CMK (cell line): ENCODE measurements around the gene SLC7A10.
A peak's percentile ranks its signal among the peaks of the same experiment; 100 is the strongest.

Experiments used
- DNase-seq: peaks from one replicate; pipeline ENCODE4 v3.0.0-alpha.2; 2010; ENCODE audit warnings: low read depth

SLC7A10 gene

DNA sequence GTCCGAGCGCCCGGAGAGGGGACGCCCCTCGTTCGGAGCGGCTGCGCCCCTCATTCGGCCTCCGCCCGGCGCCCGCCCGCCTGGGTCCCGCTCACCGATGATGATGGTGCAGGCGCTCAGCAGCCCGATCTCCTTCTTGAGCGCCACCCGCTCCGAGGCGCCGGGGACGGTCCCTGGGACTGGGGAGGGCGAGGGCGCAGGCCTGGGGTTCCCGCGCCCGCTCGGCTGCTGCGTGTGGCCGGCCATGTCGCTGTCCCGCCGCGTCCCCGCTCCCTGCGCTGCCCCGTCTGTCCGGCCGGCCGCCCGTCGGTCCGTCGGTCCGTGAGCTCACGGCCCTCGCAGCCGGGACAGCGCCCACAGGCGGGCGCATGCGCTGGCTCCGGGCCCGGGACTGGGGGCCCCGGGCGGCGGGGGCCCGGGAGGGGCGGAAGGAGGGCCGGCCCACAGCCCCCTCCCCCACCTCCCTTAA lies at the start of gene SLC7A10:
TSS of gene SLC7A10 (minus strand) at position 393 of the 469 bp plus-strand sequence. CDS start at position 246, 147 bp downstream.
- DNase-seq = no peak

DNA sequence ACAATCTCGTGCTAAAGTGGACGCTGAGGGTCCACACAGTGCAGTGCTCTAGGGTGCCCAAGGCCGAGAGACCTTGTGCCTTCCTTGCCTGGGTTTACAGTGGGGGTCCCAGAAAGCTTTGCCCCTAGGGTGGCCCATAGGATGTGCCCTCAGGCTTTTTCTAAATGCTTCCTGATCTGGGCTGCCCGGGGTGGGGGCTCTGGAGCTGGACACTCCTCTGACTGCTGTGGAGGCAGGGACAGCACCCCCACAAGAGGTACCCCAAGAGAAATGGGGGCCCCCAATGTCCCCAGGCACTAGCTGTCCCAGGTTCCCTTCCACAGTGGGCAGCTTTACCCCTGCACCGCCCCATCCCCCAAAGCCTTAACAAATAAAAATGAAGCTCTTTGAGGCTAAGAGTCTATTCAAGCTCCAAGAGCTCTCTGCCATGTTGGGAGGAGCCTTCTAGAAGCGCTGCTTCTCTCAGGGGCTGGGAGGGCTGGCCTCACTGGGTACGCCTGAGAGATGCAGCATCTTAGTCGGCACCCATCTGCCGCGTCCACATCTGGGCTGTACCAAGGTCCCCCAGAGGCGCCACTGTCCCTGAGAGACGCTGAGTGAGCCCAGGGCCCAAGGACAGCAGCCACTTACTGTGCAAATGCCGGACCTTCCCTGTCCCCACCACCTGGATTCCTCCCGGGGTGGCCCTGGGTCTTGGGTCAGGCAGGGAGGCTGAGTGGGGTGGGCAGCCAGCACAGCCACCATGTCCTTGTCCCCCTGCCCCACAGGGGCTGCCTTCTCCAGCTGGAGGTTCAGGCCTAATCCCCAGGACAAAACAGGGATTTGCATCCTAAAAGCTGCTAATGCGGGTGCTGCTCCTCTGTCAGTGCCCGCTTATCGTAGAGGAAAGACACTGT lies 49.3 kb upstream of the SLC7A10 start:
- no peak for DNase-seq

DNA sequence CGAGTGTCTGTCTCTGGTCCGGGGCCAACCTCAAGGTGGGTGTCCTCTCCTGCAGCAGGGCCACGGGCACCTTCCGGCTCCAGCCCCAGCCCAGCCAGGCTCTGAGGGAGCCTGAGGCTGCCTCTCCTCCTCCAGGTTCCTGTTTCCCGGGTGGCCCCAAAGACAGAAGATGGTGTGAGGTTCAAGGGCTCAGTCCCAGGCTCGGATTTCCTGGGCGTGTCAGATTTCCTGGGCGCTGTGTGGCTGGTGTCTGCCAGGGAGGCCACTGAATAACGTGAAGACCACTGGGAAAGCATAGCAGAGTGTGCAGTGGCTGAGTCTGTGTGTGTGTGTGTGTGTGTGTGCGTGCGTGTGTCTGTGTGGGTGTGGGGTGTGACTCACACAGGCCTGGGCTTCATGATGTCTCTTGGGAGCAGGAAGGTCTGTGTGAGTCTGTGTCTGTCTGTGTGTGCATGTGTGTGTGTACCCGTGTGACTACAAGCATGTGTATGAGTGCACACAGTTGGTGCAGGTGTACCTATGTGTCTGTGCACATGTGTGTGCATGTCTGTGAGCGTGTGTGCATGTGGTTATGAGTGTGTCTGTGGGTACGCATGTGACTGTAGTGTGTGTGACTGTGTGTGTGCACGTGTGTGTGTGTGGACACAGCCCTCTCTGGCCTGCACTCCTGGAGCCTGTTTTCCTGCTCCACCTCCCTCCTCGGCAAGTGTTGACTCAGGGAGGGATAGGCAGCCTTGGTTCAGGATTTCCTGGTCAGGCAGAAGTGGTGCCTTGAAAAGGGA lies 48.4 kb upstream of the SLC7A10 start:
- no peak for DNase-seq

- DNase-seq = no peak
Observed at GRCh38 chr19:33273065-33273736, 47.6 kb upstream of the SLC7A10 start.

- no peak for DNase-seq
Observed at GRCh38 chr19:33271246-33272021, 45.8 kb upstream of the SLC7A10 start.

DNA sequence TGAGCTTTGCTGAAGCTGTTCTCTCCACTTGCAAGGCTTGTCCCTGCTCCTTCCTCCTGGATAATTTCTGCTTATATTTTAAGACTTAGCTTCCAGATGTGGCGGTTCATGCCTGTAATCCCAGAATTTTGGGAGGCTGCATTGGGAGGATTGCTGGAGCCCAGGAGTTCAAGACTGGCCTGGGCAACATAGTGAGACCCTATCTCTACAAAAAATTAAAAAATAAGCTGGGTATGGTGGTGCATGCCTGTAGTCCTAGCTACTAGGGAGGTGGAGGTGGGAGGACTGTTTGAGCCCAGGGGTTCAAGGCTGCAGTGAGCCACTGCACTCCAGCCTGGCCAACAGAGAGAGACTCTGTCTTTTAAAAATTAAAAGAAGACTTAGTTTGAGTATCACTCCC lies 45.1 kb upstream of the SLC7A10 start:
- DNase-seq = no peak

GRCh38 chr19:33269016-33269415 lies 43.4 kb upstream of the SLC7A10 start:
- DNase-seq = no peak

- no peak for DNase-seq
Observed at GRCh38 chr19:33268162-33268991, 42.7 kb upstream of the SLC7A10 start.

GRCh38 chr19:33267706-33268105 lies 42.1 kb upstream of the SLC7A10 start:
- DNase-seq = no peak

- DNase-seq = no peak
Observed at GRCh38 chr19:33266974-33267484, 41.4 kb upstream of the SLC7A10 start.

DNA sequence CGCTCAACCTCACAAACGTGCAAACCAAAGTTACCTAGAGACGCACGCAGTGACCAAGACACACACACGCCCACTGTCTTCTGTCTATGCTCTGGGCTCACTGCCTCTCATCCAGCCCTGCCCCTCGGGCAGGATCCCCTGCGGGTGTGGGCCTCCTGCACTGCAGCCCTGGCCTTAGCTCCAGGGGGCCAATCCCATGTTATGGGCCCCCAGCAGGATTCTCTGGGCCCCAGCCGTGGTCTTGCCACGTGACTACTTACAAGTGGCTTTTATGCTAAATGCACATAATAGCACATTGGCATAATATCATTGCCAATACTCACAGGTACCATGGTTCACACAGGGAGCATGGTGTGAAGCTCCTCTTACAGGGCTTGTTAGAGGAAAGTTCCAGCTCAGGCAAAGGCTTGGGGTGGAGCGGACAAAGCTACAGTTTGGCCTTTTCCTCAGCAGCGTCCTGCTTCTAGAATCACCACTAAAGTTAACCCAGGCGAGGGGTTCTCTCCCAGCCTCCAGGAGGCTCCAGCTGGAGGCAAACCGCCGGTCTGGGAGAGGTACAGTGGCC lies 39.3 kb upstream of the SLC7A10 start:
- DNase-seq = no peak

- DNase-seq = peak; percentile 75
Observed at GRCh38 chr19:33263325-33264023, 37.8 kb upstream of the SLC7A10 start.

GRCh38 chr19:33261511-33262189 lies 36.0 kb upstream of the SLC7A10 start:
- no peak for DNase-seq

DNA sequence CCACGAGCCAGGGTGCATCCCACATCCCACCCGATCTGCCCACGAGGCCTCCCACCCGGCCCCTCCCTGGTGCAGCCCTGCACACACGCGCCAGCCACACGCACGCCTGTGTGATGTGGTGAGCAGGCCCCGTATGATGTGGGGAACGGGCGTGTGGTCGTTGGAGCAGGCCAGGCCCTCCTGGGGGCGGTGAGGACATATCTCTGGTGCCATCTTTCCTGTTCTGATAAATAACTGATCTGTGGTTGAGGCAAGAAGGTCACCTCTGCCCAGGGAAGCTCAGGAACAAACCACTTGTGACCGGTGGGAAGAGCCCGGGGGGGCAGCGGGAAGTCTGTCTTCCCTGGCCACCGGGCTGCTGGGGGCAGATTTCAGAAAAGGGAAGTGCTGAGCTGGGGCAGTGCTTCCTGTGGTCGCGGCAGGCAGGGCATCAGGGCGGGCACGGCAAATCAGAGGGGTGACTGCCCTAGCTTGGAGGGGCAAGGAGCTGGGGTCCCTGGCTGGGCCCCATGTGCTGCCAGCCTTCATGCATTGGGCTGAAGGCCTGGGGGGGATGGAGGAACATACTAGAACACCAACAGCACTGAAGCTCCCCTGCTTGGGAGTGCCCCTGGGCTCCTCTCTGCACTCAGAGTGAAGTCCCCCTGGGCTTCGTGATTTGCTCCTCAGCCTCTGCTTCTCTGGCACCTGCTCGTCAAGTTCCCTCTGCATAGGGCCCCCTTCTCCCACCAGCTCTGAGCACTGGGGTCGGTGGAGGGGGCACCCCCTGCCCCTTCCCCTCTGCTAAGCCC lies 35.2 kb upstream of the SLC7A10 start:
- DNase-seq = peak; percentile 92

GRCh38 chr19:33259539-33259938 lies 33.9 kb upstream of the SLC7A10 start:
- DNase-seq = no peak

DNA sequence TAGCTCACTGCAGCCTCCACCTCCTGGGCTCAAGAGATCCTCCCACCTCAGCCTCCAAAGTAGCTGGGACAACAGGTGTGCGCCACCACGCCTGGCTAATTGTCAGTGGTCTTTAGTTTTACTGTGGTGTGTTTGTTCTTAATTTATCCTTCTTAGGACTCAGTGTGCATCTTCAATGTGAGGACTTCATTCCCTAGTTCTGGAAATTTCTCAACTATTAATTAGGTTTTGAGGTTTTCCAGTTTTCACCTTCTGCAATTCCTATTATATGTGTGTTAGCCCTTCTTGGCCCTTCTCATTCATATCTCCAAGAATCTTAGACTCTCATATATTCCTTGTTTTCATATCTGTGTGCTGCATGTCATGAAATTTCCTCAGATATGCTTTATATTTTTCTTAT lies 32.2 kb upstream of the SLC7A10 start:
- DNase-seq = no peak

DNA sequence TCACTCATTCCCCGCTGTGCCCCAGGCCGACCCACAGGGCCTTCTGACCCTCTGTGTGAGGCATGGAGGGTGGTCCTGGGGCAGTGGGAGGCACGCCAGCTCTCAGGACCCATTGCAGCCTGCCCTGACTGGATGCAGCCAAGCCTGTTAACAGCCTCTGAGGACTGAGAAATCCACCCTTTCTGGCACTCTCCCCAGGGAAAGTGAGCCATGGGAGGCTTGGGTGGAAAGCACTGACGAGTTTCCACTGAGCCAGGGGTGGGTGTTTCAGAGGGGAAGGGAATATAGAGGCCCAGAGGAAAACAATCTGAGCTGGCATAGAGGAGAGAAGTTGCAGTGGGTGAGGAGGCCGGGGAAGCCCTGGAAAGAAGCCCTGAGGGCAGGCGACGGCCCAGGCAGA lies 30.6 kb upstream of the SLC7A10 start:
- no peak for DNase-seq

- DNase-seq = no peak
Observed at GRCh38 chr19:33255781-33256180, 30.1 kb upstream of the SLC7A10 start.
